GM23338 (cell line): Measurements from ENCODE around the gene DOCK6. TPM values are rescaled to one million over a fixed set of nuclear protein-coding genes. Genes with fewer than 3 reads are reported as not detected.

ENCODE experiments used
- ATAC-seq: fragments of 200-7000 bp; cut with Tn5 transposase; 3 replicates; pipeline ENCODE4 v1.9.1; 2020
- DNase-seq: peaks from one replicate; pipeline ENCODE4 v3.0.0-alpha.2; 2015; ENCODE audit warnings: low spot score
- H2AFZ ChIP-seq: fragments of 200-600 bp; sonication (generic); 2 replicates; pipeline ENCODE4 v1.8.0; 2016; ENCODE audit warnings: antibody characterized with exemption, mild to moderate bottlenecking, moderate library complexity
- H3F3A ChIP-seq: fragments of 200-600 bp; sonication (generic); replicated peaks from 2 replicates; pipeline ENCODE4 v1.8.0; 2017; ENCODE audit warnings: antibody characterized with exemption, mixed run types, low read depth
- H3K27ac ChIP-seq: fragments of 200-600 bp; sonication (generic); 2 replicates; pipeline ENCODE4 v1.6.1; 2016; ENCODE audit warnings: low read depth
- H3K27me3 ChIP-seq: fragments of 200-600 bp; sonication (generic); 2 replicates; pipeline ENCODE4 v1.8.0; 2016; ENCODE audit warnings: mild to moderate bottlenecking, mixed run types, moderate library complexity; ENCODE audit not compliant: insufficient read depth
- H3K36me3 ChIP-seq: fragments of 200-600 bp; sonication (generic); 2 replicates; pipeline ENCODE4 v1.8.0; 2016; ENCODE audit warnings: mild to moderate bottlenecking; ENCODE audit not compliant: insufficient read depth
- H3K4me1 ChIP-seq: fragments of 200-600 bp; sonication (generic); 2 replicates; pipeline ENCODE4 v1.8.0; 2016; ENCODE audit warnings: mild to moderate bottlenecking, moderate library complexity; ENCODE audit not compliant: insufficient read depth
- H3K4me2 ChIP-seq: fragments of 200-600 bp; sonication (generic); 2 replicates; pipeline ENCODE4 v1.7.1; 2017; ENCODE audit warnings: mixed run types
- H3K4me3 ChIP-seq: fragments of 200-600 bp; sonication (generic); 2 replicates; pipeline ENCODE4 v1.6.1; 2016; ENCODE audit warnings: mixed run types
- H3K79me2 ChIP-seq: fragments of 200-600 bp; sonication (generic); replicated peaks from 2 replicates; pipeline ENCODE4 v1.8.0; 2017; ENCODE audit warnings: mild to moderate bottlenecking; ENCODE audit not compliant: insufficient read depth
- H3K9me2 ChIP-seq: fragments of 200-600 bp; sonication (generic); 2 replicates; pipeline ENCODE4 v1.8.0; 2017; ENCODE audit not compliant: insufficient read depth
- H4K20me1 ChIP-seq: fragments of 200-600 bp; sonication (generic); replicated peaks from 2 replicates; pipeline ENCODE4 v1.8.0; 2017; ENCODE audit warnings: mild to moderate bottlenecking; ENCODE audit not compliant: insufficient read depth
- H3K27ac Mint-ChIP-seq: 2 replicates; pipeline ENCODE4 v1.8.0; 2020; ENCODE audit warnings: inconsistent platforms, mild to moderate bottlenecking, moderate library complexity, mixed read lengths
- H3K27me3 Mint-ChIP-seq: 3 replicates; pipeline ENCODE4 v1.8.0; 2022; ENCODE audit warnings: low read depth, mild to moderate bottlenecking, moderate library complexity, mixed read lengths, inconsistent platforms; ENCODE audit not compliant: insufficient read depth, poor library complexity
- H3K36me3 Mint-ChIP-seq: 3 replicates; pipeline ENCODE4 v1.8.0; 2021; ENCODE audit warnings: low read depth, mild to moderate bottlenecking, inconsistent platforms, moderate library complexity, mixed read lengths
- H3K4me1 Mint-ChIP-seq: 3 replicates; pipeline ENCODE4 v1.8.0; 2020; ENCODE audit warnings: mild to moderate bottlenecking, inconsistent platforms, mixed read lengths
- H3K4me3 Mint-ChIP-seq: 3 replicates; pipeline ENCODE4 v1.8.0; 2021; ENCODE audit warnings: moderate library complexity, mild to moderate bottlenecking, inconsistent platforms, mixed read lengths
- H3K9me3 Mint-ChIP-seq: 3 replicates; pipeline ENCODE4 v1.8.0; 2020; ENCODE audit warnings: moderate library complexity, mild to moderate bottlenecking, inconsistent platforms, mixed read lengths
- CREB1 ChIP-seq: fragments of 250-450 bp; sonication (Bioruptor Pico); IDR thresholded peaks from 2 replicates; pipeline ENCODE4 v1.5.0; 2020; ENCODE audit warnings: low read depth, mild to moderate bottlenecking, moderate library complexity
- EZH2 ChIP-seq: fragments of 200-600 bp; sonication (generic); IDR thresholded peaks from one replicate; pipeline ENCODE4 v1.8.0; 2017; ENCODE audit warnings: antibody characterized with exemption, mild to moderate bottlenecking, low read depth; ENCODE audit not compliant: unreplicated experiment
- EZH2phosphoT487 ChIP-seq: fragments of 200-600 bp; sonication (generic); IDR thresholded peaks from one replicate; pipeline ENCODE4 v1.8.1; 2018; ENCODE audit warnings: antibody characterized with exemption; ENCODE audit not compliant: unreplicated experiment
- JUNB ChIP-seq: IDR thresholded peaks from one replicate; pipeline ENCODE4 v1.6.1; 2016; ENCODE audit warnings: antibody characterized with exemption; ENCODE audit not compliant: unreplicated experiment
- NANOG ChIP-seq: IDR thresholded peaks from 2 replicates; pipeline ENCODE4 v1.6.1; 2016; ENCODE audit warnings: antibody characterized with exemption, borderline replicate concordance
- POLR2AphosphoS5 ChIP-seq: IDR thresholded peaks from 2 replicates; pipeline ENCODE4 v1.6.1; 2016; ENCODE audit warnings: antibody characterized with exemption, low read depth
- STAT1 ChIP-seq: IDR thresholded peaks from one replicate; pipeline ENCODE4 v1.6.1; 2016; ENCODE audit warnings: antibody characterized with exemption; ENCODE audit not compliant: unreplicated experiment
- ZNF114 ChIP-seq: fragments of 250-450 bp; sonication (Bioruptor Pico); IDR thresholded peaks from 2 replicates; pipeline ENCODE4 v1.5.0; 2020; ENCODE audit warnings: mild to moderate bottlenecking, moderate library complexity
- ZNF331 ChIP-seq: fragments of 250-450 bp; sonication (Bioruptor Pico); IDR thresholded peaks from 2 replicates; pipeline ENCODE4 v1.5.0; 2020; ENCODE audit warnings: low read depth, mild to moderate bottlenecking, moderate library complexity
- polyA plus RNA-seq: library from polyadenylated mRNA; unstranded; fragments of >200 nt; fragmentation: Nextera tagmentation; extraction: Ambion mirVana; gene quantifications from 2 replicates; pipeline ENCODE4 v1.2.1, GENCODE V29; 2016
- total RNA-seq: library from RNA; depleted of rRNA; stranded (reverse); fragments of >200 nt; shearing (Covaris generic); gene quantifications from 2 replicates; pipeline ENCODE4 v1.2.3, GENCODE V29; 2014
- TF ChIP-seq, protein P1 (sequence below): IDR thresholded peaks from 2 replicates; pipeline ENCODE4 v1.6.1; 2016; ENCODE audit warnings: antibody characterized with exemption
- TF ChIP-seq, protein P2 (sequence below): fragments of 250-450 bp; sonication (Bioruptor Pico); IDR thresholded peaks from 2 replicates; pipeline ENCODE4 v1.5.0; 2020; ENCODE audit warnings: mild to moderate bottlenecking, moderate library complexity
- TF ChIP-seq, protein P3 (sequence below), 2 experiments: fragments of 200-600 bp in 1 of 2; sonication (generic) in 1 of 2; conservative IDR thresholded peaks; 2 replicates each; pipeline versions ENCODE4 v1.5.1 to v1.6.1; 2016 to 2017; ENCODE audit warnings: antibody characterized with exemption in 2 of 2, low read depth in 2 of 2, mild to moderate bottlenecking in 2 of 2, moderate library complexity in 1 of 2
- TF ChIP-seq, protein P4 (sequence below): IDR thresholded peaks from one replicate; pipeline ENCODE4 v1.6.1; 2018; ENCODE audit warnings: antibody characterized with exemption; ENCODE audit not compliant: unreplicated experiment

DOCK6 gene
- total and polyA plus RNA-seq, 2 experiments from 2014 or later, result 34.6 to 49.0 TPM

DNA sequence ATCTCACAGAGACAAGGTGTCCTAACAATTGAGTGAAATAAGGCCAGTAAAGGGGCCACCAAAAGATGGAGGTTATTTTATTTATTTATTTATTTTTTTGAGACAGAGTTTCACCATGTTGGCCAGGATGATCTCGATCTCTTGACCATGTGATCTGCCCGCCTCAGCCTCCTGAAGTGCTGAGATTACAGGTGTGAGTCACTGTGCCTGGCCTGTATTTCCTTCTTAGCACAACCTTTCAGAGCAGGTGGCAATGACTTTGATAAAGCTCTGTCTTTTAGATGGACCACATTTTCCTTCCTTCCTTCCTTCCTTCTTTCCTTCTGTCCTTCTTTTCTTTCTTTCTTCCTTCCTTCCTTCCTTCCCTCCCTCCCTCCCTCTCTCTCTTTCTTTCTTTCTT is 11.0 kb upstream of the DOCK6 start:
- Mint-ChIP-seq H3K36me3 (no peaks in the 10 kb centered on the region; the same call in 2 of the 3 replicates), H3K27me3 (no peaks in the 10 kb centered on the region), H3K4me1 (peaks cover 7% of the 10 kb centered on the region; the same call in 2 of the 3 replicates), H3K27ac (no peak overlapping the region), H3K4me3 (no peak overlapping the region), H3K9me3 (peaks cover 14% of the 10 kb centered on the region)
- no peak overlapping the region for H3K4me2 ChIP-seq
- H3K4me1 ChIP-seq, result peaks cover 11% of the 10 kb centered on the region; the same call in 1 of the 2 replicates
- H4K20me1 ChIP-seq, result no peaks in the 10 kb centered on the region
- ATAC-seq, result no peak
- no peak for DNase-seq
- H3K36me3 ChIP-seq, result no peaks in the 10 kb centered on the region
- TF ChIP-seq ZNF114 (CRISPR knock-in tag) (no peak), ZNF331 (no peak), CREB1 (CRISPR knock-in tag) (no peak), NANOG (no peak), POLR2AphosphoS5 (no peak), JUNB (no peak), EZH2phosphoT487 (no peak), STAT1 (no peak), EZH2 (no peak)
- TF ChIP-seq, protein P1, sequence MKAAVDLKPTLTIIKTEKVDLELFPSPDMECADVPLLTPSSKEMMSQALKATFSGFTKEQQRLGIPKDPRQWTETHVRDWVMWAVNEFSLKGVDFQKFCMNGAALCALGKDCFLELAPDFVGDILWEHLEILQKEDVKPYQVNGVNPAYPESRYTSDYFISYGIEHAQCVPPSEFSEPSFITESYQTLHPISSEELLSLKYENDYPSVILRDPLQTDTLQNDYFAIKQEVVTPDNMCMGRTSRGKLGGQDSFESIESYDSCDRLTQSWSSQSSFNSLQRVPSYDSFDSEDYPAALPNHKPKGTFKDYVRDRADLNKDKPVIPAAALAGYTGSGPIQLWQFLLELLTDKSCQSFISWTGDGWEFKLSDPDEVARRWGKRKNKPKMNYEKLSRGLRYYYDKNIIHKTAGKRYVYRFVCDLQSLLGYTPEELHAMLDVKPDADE, result no peak
- TF ChIP-seq, protein P2, sequence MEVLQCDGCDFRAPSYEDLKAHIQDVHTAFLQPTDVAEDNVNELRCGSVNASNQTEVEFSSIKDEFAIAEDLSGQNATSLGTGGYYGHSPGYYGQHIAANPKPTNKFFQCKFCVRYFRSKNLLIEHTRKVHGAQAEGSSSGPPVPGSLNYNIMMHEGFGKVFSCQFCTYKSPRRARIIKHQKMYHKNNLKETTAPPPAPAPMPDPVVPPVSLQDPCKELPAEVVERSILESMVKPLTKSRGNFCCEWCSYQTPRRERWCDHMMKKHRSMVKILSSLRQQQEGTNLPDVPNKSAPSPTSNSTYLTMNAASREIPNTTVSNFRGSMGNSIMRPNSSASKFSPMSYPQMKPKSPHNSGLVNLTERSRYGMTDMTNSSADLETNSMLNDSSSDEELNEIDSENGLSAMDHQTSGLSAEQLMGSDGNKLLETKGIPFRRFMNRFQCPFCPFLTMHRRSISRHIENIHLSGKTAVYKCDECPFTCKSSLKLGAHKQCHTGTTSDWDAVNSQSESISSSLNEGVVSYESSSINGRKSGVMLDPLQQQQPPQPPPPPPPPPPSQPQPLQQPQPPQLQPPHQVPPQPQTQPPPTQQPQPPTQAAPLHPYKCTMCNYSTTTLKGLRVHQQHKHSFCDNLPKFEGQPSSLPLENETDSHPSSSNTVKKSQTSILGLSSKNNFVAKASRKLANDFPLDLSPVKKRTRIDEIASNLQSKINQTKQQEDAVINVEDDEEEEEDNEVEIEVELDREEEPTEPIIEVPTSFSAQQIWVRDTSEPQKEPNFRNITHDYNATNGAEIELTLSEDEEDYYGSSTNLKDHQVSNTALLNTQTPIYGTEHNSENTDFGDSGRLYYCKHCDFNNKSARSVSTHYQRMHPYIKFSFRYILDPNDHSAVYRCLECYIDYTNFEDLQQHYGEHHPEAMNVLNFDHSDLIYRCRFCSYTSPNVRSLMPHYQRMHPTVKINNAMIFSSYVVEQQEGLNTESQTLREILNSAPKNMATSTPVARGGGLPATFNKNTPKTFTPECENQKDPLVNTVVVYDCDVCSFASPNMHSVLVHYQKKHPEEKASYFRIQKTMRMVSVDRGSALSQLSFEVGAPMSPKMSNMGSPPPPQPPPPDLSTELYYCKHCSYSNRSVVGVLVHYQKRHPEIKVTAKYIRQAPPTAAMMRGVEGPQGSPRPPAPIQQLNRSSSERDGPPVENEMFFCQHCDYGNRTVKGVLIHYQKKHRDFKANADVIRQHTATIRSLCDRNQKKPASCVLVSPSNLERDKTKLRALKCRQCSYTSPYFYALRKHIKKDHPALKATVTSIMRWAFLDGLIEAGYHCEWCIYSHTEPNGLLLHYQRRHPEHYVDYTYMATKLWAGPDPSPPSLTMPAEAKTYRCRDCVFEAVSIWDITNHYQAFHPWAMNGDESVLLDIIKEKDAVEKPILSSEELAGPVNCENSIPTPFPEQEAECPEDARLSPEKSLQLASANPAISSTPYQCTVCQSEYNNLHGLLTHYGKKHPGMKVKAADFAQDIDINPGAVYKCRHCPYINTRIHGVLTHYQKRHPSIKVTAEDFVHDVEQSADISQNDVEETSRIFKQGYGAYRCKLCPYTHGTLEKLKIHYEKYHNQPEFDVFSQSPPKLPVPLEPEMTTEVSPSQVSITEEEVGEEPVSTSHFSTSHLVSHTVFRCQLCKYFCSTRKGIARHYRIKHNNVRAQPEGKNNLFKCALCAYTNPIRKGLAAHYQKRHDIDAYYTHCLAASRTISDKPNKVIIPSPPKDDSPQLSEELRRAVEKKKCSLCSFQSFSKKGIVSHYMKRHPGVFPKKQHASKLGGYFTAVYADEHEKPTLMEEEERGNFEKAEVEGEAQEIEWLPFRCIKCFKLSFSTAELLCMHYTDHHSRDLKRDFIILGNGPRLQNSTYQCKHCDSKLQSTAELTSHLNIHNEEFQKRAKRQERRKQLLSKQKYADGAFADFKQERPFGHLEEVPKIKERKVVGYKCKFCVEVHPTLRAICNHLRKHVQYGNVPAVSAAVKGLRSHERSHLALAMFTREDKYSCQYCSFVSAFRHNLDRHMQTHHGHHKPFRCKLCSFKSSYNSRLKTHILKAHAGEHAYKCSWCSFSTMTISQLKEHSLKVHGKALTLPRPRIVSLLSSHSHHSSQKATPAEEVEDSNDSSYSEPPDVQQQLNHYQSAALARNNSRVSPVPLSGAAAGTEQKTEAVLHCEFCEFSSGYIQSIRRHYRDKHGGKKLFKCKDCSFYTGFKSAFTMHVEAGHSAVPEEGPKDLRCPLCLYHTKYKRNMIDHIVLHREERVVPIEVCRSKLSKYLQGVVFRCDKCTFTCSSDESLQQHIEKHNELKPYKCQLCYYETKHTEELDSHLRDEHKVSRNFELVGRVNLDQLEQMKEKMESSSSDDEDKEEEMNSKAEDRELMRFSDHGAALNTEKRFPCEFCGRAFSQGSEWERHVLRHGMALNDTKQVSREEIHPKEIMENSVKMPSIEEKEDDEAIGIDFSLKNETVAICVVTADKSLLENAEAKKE (CRISPR knock-in tag), result no peak
- TF ChIP-seq, protein P3, sequence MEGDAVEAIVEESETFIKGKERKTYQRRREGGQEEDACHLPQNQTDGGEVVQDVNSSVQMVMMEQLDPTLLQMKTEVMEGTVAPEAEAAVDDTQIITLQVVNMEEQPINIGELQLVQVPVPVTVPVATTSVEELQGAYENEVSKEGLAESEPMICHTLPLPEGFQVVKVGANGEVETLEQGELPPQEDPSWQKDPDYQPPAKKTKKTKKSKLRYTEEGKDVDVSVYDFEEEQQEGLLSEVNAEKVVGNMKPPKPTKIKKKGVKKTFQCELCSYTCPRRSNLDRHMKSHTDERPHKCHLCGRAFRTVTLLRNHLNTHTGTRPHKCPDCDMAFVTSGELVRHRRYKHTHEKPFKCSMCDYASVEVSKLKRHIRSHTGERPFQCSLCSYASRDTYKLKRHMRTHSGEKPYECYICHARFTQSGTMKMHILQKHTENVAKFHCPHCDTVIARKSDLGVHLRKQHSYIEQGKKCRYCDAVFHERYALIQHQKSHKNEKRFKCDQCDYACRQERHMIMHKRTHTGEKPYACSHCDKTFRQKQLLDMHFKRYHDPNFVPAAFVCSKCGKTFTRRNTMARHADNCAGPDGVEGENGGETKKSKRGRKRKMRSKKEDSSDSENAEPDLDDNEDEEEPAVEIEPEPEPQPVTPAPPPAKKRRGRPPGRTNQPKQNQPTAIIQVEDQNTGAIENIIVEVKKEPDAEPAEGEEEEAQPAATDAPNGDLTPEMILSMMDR (conservative IDR thresholded peaks at IDR 0.05; ENCODE audit: low read depth in 2 of 2), result no peak
- TF ChIP-seq, protein P4, sequence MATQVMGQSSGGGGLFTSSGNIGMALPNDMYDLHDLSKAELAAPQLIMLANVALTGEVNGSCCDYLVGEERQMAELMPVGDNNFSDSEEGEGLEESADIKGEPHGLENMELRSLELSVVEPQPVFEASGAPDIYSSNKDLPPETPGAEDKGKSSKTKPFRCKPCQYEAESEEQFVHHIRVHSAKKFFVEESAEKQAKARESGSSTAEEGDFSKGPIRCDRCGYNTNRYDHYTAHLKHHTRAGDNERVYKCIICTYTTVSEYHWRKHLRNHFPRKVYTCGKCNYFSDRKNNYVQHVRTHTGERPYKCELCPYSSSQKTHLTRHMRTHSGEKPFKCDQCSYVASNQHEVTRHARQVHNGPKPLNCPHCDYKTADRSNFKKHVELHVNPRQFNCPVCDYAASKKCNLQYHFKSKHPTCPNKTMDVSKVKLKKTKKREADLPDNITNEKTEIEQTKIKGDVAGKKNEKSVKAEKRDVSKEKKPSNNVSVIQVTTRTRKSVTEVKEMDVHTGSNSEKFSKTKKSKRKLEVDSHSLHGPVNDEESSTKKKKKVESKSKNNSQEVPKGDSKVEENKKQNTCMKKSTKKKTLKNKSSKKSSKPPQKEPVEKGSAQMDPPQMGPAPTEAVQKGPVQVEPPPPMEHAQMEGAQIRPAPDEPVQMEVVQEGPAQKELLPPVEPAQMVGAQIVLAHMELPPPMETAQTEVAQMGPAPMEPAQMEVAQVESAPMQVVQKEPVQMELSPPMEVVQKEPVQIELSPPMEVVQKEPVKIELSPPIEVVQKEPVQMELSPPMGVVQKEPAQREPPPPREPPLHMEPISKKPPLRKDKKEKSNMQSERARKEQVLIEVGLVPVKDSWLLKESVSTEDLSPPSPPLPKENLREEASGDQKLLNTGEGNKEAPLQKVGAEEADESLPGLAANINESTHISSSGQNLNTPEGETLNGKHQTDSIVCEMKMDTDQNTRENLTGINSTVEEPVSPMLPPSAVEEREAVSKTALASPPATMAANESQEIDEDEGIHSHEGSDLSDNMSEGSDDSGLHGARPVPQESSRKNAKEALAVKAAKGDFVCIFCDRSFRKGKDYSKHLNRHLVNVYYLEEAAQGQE, result no peak
- no peaks in the 10 kb centered on the region for H3K27me3 ChIP-seq
- no peaks in the 10 kb centered on the region for H3K79me2 ChIP-seq
- H3F3A ChIP-seq, result no peaks in the 10 kb centered on the region
- H3K27ac ChIP-seq, result no peak overlapping the region
- no peaks in the 10 kb centered on the region for H3K9me2 ChIP-seq
- no peak overlapping the region for H3K4me3 ChIP-seq
- H2AFZ ChIP-seq, result no peak overlapping the region
